DND-41 (cell line): ENCODE measurements around the gene SETD1A.

Experiments
- ATAC-seq: fragments of 200-7000 bp; cut with Tn5 transposase; 3 replicates; pipeline ENCODE4 v1.9.1; 2021; ENCODE audit warnings: low read depth; ENCODE audit not compliant: insufficient read depth
- DNase-seq: peaks from one replicate; pipeline ENCODE4 v3.0.0-alpha.2; 2020
- H2AFZ ChIP-seq: 2 replicates; pipeline ENCODE4 v1.6.0; 2012; ENCODE audit warnings: low read depth, low read length
- H3K27ac ChIP-seq: 2 replicates; pipeline ENCODE4 v1.5.1; 2012; ENCODE audit warnings: low read length, inconsistent platforms
- H3K27me3 ChIP-seq: fragments of 200-600 bp; sonication (generic); 2 replicates; pipeline ENCODE4 v1.6.0; 2012; ENCODE audit warnings: low read length, mild to moderate bottlenecking, inconsistent platforms; ENCODE audit not compliant: insufficient read depth, poor library complexity
- H3K36me3 ChIP-seq: 2 replicates; pipeline ENCODE4 v1.5.1; 2012; ENCODE audit warnings: low read length, inconsistent platforms; ENCODE audit not compliant: insufficient read depth
- H3K4me1 ChIP-seq: 2 replicates; pipeline ENCODE4 v1.5.1; 2012; ENCODE audit warnings: mild to moderate bottlenecking, low read length; ENCODE audit not compliant: insufficient read depth
- H3K4me2 ChIP-seq: 2 replicates; pipeline ENCODE4 v1.6.0; 2012; ENCODE audit warnings: mild to moderate bottlenecking, moderate library complexity, low read length, inconsistent platforms; ENCODE audit not compliant: insufficient read depth
- H3K4me3 ChIP-seq, 2 experiments: fragments of 200-600 bp in 1 of 2; shearing (Covaris generic) in 1 of 2; 2 replicates each; pipeline ENCODE4 v1.5.1; 2012 to 2016; ENCODE audit warnings: inconsistent platforms in 2 of 2, low read length in 2 of 2, mild to moderate bottlenecking in 2 of 2, low read depth in 1 of 2, moderate library complexity in 1 of 2
- H3K79me2 ChIP-seq: 2 replicates; pipeline ENCODE4 v1.6.0; 2012; ENCODE audit warnings: low read length, inconsistent platforms; ENCODE audit not compliant: insufficient read depth
- H3K9ac ChIP-seq: 2 replicates; pipeline ENCODE4 v1.6.0; 2012; ENCODE audit warnings: low read depth, mild to moderate bottlenecking, inconsistent platforms, low read length, moderate library complexity
- H3K9me3 ChIP-seq: 2 replicates; pipeline ENCODE4 v1.5.1; 2012; ENCODE audit warnings: low read length, moderate library complexity, mild to moderate bottlenecking, inconsistent platforms; ENCODE audit not compliant: insufficient read depth, severe bottlenecking
- H4K20me1 ChIP-seq: 2 replicates; pipeline ENCODE4 v1.6.0; 2012; ENCODE audit warnings: low read length; ENCODE audit not compliant: insufficient read depth
- EZH2 ChIP-seq: IDR thresholded peaks from 3 replicates; pipeline ENCODE4 v1.6.1; 2012; ENCODE audit warnings: borderline replicate concordance, low read depth, mild to moderate bottlenecking, moderate library complexity, low read length, inconsistent platforms; ENCODE audit not compliant: severe bottlenecking
- TF ChIP-seq, protein P1 (sequence below): IDR thresholded peaks from 2 replicates; pipeline ENCODE4 v1.5.1; 2012; ENCODE audit warnings: borderline replicate concordance, low read length, moderate library complexity, mild to moderate bottlenecking; ENCODE audit not compliant: poor library complexity, severe bottlenecking; ENCODE audit errors: extremely low read depth

Gene SETD1A

DNA sequence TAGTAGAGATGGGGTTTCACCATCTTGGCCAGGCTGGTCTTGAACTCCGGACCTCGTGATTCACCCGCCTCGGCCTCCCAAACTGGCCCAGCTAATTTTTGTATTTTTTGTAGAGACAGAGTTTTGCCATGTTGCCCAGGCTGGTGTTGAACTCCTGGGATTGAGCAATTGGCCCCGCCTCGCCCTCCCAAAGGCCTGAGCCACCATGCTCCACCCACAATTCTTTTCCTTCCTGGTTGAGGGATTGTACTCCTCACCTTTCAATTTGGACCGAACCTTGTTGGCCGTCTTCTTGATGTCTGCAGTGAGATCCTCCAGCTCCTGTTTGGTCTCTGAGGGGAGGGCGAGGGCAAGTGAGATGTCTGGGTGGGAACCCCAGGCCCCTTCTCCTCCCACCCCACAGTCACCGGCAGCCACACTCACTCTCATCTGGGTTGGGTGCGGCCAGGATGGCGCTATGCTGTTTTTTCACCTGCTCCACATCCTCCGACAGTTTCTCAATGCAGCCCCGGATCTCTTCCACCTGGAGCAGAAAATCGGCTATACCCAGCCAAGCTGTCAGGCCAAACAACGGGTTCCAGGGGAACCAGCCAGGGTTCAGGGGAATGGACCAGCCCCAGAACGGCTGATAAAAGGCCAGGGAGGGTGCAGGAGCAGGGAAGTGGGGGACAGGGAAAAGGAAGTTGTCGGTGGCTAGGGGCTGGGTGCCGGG lies 43.3 kb downstream of the SETD1A start:
- Histone ChIP-seq H3K4me3 (no peak overlapping the region), H3K27me3 (no peaks in the 10 kb centered on the region), H3K9me3 (no peaks in the 10 kb centered on the region), H3K27ac (no peak overlapping the region), H3K36me3 (no peaks in the 10 kb centered on the region), H3K4me2 (no peak overlapping the region), H2AFZ (no peak overlapping the region), H3K79me2 (no peaks in the 10 kb centered on the region), H4K20me1 (no peaks in the 10 kb centered on the region; the same call in 1 of the 2 replicates), H3K4me1 (no peaks in the 10 kb centered on the region), H3K9ac (no peak overlapping the region)
- no peak for ATAC-seq
- TF ChIP-seq, protein P1, sequence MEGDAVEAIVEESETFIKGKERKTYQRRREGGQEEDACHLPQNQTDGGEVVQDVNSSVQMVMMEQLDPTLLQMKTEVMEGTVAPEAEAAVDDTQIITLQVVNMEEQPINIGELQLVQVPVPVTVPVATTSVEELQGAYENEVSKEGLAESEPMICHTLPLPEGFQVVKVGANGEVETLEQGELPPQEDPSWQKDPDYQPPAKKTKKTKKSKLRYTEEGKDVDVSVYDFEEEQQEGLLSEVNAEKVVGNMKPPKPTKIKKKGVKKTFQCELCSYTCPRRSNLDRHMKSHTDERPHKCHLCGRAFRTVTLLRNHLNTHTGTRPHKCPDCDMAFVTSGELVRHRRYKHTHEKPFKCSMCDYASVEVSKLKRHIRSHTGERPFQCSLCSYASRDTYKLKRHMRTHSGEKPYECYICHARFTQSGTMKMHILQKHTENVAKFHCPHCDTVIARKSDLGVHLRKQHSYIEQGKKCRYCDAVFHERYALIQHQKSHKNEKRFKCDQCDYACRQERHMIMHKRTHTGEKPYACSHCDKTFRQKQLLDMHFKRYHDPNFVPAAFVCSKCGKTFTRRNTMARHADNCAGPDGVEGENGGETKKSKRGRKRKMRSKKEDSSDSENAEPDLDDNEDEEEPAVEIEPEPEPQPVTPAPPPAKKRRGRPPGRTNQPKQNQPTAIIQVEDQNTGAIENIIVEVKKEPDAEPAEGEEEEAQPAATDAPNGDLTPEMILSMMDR = no peak
- no peak for TF ChIP-seq EZH2
- DNase-seq = no peak

DNA sequence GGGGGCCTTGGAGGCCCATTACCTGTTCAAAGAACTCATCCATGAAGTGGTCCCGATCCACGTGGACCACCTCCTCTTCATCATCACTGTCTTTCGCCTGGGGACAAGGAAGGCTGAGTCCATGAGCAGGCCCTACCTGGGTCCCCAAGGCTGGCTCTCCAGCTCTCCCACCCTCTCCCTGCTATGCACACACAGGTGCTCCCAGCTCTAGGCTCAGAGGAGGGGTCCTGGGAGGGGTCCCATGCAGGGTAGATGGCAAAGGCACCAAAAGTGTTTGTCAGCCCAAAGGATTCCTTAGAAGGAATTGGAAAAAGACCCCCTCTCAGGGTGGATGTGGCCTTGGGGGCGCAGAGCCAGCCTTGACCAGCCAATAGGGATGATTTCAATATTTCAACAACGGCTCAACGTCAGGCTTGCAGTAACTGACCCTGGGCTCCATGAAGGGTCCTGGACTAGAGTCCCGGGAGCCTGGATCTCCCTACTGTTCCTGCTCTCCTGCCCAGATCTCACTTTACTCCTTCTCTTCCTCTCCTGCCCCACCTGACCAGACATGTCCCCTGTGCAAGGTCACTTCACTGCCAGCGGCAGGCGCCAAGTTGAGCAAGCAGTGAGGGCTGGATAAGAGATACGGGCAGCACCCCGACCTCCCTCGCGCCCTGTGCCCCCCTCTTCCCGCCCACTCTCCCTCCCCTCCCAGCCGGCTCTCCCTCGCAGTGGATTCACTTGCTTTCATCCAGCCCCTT lies 44.1 kb downstream of the SETD1A start:
- Histone ChIP-seq H3K36me3 (no peaks in the 10 kb centered on the region), H3K79me2 (no peaks in the 10 kb centered on the region), H3K4me3 (no peak overlapping the region), H3K27ac (no peak overlapping the region), H3K9ac (no peak overlapping the region), H4K20me1 (peaks cover 4% of the 10 kb centered on the region; the same call in 1 of the 2 replicates), H3K4me2 (no peak overlapping the region), H2AFZ (no peak overlapping the region), H3K4me1 (no peaks in the 10 kb centered on the region), H3K9me3 (no peaks in the 10 kb centered on the region), H3K27me3 (peaks cover 7% of the 10 kb centered on the region)
- DNase-seq (no peak), ATAC-seq (no peak)
- TF ChIP-seq EZH2 = no peak
- TF ChIP-seq, protein P1 = no peak

DNA sequence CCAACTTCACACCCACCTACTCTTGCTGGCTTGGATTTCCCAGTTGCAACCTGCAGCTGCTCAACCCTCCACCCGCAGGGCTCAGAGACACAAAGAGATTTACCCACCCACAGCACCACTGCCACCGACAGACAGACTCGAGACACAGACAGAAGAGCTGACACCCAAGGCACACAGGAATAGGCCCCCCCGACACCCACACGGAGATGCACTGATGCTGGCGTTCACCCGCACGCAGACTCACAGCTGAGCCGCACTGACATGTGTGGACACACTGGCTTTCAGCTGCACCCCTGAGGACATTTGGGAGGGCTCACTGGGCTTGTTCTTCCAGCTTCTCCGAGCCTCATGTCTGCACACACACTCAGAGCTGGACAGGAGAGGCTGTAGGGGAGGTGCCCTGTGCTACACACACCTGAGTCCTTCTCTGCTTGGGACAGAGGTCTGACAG lies 44.7 kb downstream of the SETD1A start:
- TF ChIP-seq, protein P1 = no peak
- TF ChIP-seq EZH2 = no peak
- H3K36me3 ChIP-seq = no peaks in the 10 kb centered on the region
- H3K4me3 ChIP-seq = no peak overlapping the region
- peaks cover 4% of the 10 kb centered on the region; the same call in 1 of the 2 replicates for H4K20me1 ChIP-seq
- H3K9ac ChIP-seq = no peak overlapping the region
- H3K27ac ChIP-seq = no peak overlapping the region
- no peaks in the 10 kb centered on the region for H3K9me3 ChIP-seq
- ATAC-seq = no peak
- no peak overlapping the region for H3K4me2 ChIP-seq
- H3K79me2 ChIP-seq = no peaks in the 10 kb centered on the region
- no peak overlapping the region for H2AFZ ChIP-seq
- peaks cover 13% of the 10 kb centered on the region for H3K27me3 ChIP-seq
- no peaks in the 10 kb centered on the region for H3K4me1 ChIP-seq
- no peak for DNase-seq
